Stimulated activated CD8-positive, alpha-beta memory T cell treated with anti-CD3 and anti-CD28 coated beads, Interleukin-7, amount 100 ng/mL, for 48 hours (primary cell): ENCODE measurements around the gene GPRASP3.

Source experiments
- DNase-seq, 2 donors: peaks; one replicate each; pipeline ENCODE4 v3.0.0-alpha.2; 2020; ENCODE audit warnings: low read depth in 1 of 2; ENCODE audit errors: extremely low read depth in 1 of 2

The GPRASP3 gene

DNA sequence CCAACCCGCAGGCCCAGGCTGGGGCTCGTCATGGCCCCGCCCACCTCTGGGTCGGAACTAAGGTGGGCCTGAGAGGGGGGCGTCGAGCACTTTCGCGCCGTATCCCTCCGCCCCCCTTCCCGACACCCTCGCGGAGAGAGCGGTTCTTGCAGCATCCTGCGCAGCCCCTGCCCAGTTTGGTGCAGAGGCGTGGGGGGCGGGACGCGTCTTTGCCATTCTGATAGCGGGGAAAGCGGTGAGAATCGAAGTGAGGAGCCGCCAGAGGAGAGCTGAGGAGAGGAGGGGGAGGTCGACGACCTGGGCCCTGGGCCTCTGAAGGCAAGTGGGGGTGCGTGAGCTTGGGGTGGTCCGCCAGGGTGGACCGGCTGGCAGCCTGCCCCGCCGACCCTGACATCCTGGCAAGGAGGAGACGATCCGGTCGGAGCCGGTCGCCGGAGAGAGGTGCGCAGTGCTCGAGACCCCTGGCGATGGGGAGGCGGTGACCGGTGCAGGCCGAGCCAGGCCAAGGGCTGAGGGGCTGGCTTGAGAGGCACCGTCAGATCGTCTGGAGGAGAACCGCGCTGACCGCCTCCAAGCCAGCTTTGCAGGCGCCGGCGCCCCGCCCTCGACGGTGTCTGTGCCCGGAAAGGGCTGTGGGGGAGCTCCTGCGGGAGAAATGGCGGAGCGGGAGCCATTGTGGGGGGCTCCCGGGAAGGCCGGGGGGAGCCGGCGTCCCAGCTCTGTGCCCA is 25.5 kb downstream of the GPRASP3 start:
- no peak for DNase-seq

DNA sequence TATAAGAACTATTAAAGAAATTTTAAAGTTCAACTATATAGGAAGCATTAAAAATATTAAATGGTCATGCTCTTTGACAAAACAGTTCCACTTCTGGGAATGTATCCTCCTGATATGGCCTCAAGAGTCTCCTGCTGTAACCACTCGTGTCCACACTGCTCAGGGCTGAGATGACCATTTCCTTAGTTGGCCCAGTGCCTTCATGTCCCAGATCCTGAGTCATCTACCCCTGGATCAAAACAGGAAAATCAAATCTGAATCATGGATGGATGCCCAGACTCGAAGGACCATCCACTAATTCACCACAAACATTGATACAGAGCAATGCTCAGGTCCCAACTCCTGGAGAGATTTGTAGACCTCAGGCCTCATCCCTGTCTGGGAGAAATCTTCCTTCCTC is 44.7 kb downstream of the GPRASP3 start:
- no peak for DNase-seq

DNA sequence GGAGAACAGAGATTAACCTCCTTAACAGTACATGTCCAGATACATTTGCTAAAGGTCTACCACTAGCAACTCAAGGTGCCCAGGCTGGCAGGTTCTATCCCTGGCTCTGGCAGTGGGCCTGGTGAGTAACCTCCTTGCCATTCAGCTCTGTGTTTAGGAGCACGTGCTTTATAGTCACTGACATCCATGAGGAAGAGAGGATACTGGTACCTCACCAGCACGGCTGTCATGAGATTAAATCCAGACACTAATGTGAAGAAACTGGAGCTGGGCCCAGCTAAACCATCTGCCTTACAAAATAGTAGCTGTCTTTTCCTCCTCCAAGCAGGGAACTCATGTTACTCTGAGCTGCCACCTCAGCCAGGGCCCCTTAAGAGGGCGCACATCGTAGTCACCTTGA is 45.3 kb downstream of the GPRASP3 start:
- DNase-seq, result no peak

DNA sequence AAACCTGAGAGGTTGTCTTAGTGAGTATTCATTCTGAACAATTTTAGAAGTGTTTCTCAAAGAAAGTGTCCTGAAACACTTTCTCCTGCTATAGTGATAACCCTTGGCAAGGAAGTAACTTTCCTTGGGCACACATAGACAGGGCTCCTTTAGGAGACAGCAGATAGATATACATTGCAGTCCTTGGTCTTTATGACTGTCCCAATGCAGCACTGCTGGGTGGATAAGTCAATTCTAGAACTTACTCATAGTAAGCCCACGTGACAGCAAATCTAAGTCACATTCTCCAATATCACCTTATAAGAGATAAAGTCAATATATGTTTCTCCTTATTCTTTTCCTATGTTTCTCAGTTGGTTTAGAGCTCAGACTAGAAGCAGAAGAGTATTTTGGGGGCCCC is 46.7 kb downstream of the GPRASP3 start:
- DNase-seq, result no peak

DNA sequence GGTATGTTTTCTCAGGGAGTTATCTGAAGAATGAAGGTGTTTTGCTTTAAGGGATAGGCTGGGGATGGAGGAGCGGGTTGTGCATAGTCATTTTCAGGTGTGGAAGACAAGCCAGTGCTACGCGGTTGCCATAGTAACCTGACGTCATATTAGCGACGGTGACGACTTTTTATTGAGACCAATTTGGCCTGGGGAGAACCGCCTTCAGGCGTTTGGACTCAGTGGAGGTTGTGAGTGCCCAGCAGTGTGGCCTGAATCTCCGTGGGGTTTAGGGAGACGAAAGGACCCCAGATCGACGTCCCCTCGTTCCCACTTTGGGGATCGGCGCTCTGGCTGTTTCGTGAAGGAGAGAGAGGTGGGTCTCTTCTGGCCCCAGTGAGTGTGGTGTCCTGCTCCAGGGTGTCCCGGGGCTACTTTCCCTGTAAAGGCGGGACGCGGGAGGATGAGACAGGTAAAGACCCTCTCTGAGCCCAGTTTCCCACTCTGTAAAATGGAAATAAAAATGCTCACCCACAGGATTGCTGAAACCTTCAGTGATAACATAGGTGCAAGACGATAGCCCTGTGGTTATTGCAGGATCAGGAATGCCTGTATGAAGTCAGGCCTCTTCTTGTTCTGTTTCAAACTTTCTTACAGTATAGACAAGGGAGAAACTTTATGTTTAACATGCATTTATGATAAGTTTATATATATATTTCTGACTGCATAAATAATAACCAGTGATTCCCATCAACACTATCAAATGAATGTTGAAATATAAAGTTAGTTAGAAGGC is 48.6 kb downstream of the GPRASP3 start:
- peak; percentile 45 to 68 for DNase-seq
